Measurements from ENCODE around the gene FKBP5.

FKBP5 gene

DNA sequence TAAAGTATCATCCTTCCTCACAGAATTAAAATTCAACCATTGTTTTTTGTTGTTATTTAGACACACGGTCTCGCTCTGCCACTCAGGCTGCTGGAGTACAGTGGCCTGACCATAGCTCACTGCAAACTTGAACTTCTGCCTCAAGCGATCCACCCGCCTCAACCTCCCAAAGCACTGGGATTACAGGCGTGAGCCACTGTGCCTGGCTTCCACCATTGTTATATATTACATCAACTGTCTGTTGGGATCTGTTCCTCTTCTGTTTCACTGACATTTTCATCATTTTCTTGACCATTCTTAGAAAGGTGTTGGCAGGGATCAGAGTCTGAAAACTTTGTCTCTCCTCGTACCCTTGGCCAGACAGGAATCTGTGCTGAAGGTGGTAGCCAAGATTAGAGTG lies 154.7 kb downstream of the FKBP5 start:
- in situ Hi-C loops (cut with MboI; ENCODE audit: low pct_unique_long_range_greater_than_20kb, low sequenced_read_pairs): no loop called here
- DNase-seq: no peak

DNA sequence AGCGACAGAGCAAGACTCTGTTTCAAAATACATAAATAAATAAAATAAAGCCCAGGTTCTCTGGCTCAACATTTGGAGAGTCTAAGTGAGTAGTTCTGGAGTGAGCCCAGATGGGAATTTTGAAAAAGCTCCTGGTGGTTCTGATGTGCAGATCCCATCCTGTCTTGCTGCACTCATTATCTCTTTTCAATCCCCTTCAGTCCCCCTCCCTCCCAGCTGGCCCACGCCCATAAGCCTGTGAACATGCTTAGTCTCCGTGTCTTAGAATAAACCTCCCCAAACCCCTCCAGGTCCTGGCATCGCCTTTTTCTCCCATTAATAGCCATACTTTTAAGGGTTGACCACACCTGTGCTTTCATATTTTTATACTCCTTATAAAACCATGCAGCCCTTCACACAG lies 156.6 kb downstream of the FKBP5 start:
- DNase-seq: no peak
- in situ Hi-C loops (cut with MboI; ENCODE audit: low pct_unique_long_range_greater_than_20kb, low sequenced_read_pairs): no loop called here

GRCh38 chr6:35524380-35525020 lies 164.2 kb downstream of the FKBP5 start:
- in situ Hi-C loops (cut with MboI; ENCODE audit: low pct_unique_long_range_greater_than_20kb, low sequenced_read_pairs): no loop called here
- DNase-seq: no peak
